HEK293 (cell line): ENCODE data around the gene PRKG1.

ENCODE experiments used
- INSM2 ChIP-seq: fragments of 450-650 bp; formaldehyde crosslinking; IDR thresholded peaks from 2 replicates; pipeline ENCODE4 v1.5.1; 2016; ENCODE audit warnings: missing biosample characterization, missing genetic modification characterization
- MYNN ChIP-seq: fragments of 450-650 bp; formaldehyde crosslinking; IDR thresholded peaks from 2 replicates; pipeline ENCODE4 v1.5.1; 2016; ENCODE audit warnings: missing biosample characterization, missing genetic modification characterization, borderline replicate concordance
- ZNF561 ChIP-seq: fragments of 450-650 bp; IDR thresholded peaks from 2 replicates; pipeline ENCODE4 v1.5.1; 2018; ENCODE audit warnings: missing biosample characterization, missing genetic modification characterization, borderline replicate concordance
- ZNF830 ChIP-seq: fragments of 450-650 bp; IDR thresholded peaks from 2 replicates; pipeline ENCODE4 v1.5.0; 2018; ENCODE audit warnings: missing biosample characterization, missing genetic modification characterization, low read depth, mild to moderate bottlenecking, moderate library complexity
- TF ChIP-seq, protein P1 (sequence below): fragments of 450-650 bp; formaldehyde crosslinking; IDR thresholded peaks from 2 replicates; pipeline ENCODE4 v1.5.1; 2016; ENCODE audit warnings: missing biosample characterization, missing genetic modification characterization
- TF ChIP-seq, protein P2 (sequence below): fragments of 450-650 bp; formaldehyde crosslinking; IDR thresholded peaks from 2 replicates; pipeline ENCODE4 v1.5.0; 2017; ENCODE audit warnings: missing biosample characterization, missing genetic modification characterization, borderline replicate concordance
- TF ChIP-seq, protein P3 (sequence below): fragments of 450-650 bp; formaldehyde crosslinking; IDR thresholded peaks from 2 replicates; pipeline ENCODE4 v1.5.1; 2016; ENCODE audit warnings: missing biosample characterization, missing genetic modification characterization
- TF ChIP-seq, protein P4 (sequence below): fragments of 450-650 bp; formaldehyde crosslinking; IDR thresholded peaks from 2 replicates; pipeline ENCODE4 v1.5.1; 2017; ENCODE audit warnings: missing biosample characterization, missing genetic modification characterization
- TF ChIP-seq, protein P5 (sequence below): sonication (generic); formaldehyde crosslinking; IDR thresholded peaks from 2 replicates; pipeline ENCODE4 v1.8.1; 2022; ENCODE audit warnings: mild to moderate bottlenecking, moderate library complexity, missing genetic modification reagents

GRCh38 chr10:51955696-51956095, 881.4 kb downstream of the PRKG1 start:
- TF ChIP-seq, protein P1, sequence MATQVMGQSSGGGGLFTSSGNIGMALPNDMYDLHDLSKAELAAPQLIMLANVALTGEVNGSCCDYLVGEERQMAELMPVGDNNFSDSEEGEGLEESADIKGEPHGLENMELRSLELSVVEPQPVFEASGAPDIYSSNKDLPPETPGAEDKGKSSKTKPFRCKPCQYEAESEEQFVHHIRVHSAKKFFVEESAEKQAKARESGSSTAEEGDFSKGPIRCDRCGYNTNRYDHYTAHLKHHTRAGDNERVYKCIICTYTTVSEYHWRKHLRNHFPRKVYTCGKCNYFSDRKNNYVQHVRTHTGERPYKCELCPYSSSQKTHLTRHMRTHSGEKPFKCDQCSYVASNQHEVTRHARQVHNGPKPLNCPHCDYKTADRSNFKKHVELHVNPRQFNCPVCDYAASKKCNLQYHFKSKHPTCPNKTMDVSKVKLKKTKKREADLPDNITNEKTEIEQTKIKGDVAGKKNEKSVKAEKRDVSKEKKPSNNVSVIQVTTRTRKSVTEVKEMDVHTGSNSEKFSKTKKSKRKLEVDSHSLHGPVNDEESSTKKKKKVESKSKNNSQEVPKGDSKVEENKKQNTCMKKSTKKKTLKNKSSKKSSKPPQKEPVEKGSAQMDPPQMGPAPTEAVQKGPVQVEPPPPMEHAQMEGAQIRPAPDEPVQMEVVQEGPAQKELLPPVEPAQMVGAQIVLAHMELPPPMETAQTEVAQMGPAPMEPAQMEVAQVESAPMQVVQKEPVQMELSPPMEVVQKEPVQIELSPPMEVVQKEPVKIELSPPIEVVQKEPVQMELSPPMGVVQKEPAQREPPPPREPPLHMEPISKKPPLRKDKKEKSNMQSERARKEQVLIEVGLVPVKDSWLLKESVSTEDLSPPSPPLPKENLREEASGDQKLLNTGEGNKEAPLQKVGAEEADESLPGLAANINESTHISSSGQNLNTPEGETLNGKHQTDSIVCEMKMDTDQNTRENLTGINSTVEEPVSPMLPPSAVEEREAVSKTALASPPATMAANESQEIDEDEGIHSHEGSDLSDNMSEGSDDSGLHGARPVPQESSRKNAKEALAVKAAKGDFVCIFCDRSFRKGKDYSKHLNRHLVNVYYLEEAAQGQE (tag by site-specific recombination): no peak
- TF ChIP-seq, protein P2, sequence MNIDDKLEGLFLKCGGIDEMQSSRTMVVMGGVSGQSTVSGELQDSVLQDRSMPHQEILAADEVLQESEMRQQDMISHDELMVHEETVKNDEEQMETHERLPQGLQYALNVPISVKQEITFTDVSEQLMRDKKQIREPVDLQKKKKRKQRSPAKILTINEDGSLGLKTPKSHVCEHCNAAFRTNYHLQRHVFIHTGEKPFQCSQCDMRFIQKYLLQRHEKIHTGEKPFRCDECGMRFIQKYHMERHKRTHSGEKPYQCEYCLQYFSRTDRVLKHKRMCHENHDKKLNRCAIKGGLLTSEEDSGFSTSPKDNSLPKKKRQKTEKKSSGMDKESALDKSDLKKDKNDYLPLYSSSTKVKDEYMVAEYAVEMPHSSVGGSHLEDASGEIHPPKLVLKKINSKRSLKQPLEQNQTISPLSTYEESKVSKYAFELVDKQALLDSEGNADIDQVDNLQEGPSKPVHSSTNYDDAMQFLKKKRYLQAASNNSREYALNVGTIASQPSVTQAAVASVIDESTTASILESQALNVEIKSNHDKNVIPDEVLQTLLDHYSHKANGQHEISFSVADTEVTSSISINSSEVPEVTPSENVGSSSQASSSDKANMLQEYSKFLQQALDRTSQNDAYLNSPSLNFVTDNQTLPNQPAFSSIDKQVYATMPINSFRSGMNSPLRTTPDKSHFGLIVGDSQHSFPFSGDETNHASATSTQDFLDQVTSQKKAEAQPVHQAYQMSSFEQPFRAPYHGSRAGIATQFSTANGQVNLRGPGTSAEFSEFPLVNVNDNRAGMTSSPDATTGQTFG (tag by site-specific recombination): no peak
- TF ChIP-seq, protein P3, sequence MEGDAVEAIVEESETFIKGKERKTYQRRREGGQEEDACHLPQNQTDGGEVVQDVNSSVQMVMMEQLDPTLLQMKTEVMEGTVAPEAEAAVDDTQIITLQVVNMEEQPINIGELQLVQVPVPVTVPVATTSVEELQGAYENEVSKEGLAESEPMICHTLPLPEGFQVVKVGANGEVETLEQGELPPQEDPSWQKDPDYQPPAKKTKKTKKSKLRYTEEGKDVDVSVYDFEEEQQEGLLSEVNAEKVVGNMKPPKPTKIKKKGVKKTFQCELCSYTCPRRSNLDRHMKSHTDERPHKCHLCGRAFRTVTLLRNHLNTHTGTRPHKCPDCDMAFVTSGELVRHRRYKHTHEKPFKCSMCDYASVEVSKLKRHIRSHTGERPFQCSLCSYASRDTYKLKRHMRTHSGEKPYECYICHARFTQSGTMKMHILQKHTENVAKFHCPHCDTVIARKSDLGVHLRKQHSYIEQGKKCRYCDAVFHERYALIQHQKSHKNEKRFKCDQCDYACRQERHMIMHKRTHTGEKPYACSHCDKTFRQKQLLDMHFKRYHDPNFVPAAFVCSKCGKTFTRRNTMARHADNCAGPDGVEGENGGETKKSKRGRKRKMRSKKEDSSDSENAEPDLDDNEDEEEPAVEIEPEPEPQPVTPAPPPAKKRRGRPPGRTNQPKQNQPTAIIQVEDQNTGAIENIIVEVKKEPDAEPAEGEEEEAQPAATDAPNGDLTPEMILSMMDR (tag by site-specific recombination): no peak
- TF ChIP-seq ZNF830 (tag by site-specific recombination): no peak
- TF ChIP-seq, protein P4, sequence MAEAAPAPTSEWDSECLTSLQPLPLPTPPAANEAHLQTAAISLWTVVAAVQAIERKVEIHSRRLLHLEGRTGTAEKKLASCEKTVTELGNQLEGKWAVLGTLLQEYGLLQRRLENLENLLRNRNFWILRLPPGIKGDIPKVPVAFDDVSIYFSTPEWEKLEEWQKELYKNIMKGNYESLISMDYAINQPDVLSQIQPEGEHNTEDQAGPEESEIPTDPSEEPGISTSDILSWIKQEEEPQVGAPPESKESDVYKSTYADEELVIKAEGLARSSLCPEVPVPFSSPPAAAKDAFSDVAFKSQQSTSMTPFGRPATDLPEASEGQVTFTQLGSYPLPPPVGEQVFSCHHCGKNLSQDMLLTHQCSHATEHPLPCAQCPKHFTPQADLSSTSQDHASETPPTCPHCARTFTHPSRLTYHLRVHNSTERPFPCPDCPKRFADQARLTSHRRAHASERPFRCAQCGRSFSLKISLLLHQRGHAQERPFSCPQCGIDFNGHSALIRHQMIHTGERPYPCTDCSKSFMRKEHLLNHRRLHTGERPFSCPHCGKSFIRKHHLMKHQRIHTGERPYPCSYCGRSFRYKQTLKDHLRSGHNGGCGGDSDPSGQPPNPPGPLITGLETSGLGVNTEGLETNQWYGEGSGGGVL (tag by site-specific recombination): no peak
- TF ChIP-seq MYNN (tag by site-specific recombination): no peak
- no peak for TF ChIP-seq INSM2 (tag by site-specific recombination)
- TF ChIP-seq, protein P5, sequence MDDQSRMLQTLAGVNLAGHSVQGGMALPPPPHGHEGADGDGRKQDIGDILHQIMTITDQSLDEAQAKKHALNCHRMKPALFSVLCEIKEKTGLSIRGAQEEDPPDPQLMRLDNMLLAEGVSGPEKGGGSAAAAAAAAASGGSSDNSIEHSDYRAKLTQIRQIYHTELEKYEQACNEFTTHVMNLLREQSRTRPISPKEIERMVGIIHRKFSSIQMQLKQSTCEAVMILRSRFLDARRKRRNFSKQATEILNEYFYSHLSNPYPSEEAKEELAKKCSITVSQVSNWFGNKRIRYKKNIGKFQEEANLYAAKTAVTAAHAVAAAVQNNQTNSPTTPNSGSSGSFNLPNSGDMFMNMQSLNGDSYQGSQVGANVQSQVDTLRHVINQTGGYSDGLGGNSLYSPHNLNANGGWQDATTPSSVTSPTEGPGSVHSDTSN (CRISPR knock-in tag): no peak
- no peak for TF ChIP-seq ZNF561 (tag by site-specific recombination)
